HepG2 (cell line): ENCODE measurements around the gene RALB. TPM values are rescaled to one million over a fixed set of nuclear protein-coding genes. Genes with fewer than 3 reads are reported as not detected.

Source experiments
- ARHGAP35 ChIP-seq: sonication (generic); formaldehyde crosslinking; IDR thresholded peaks from 2 replicates; pipeline ENCODE4 v1.9.0; 2022; ENCODE audit warnings: mild to moderate bottlenecking, inconsistent platforms, moderate library complexity, missing genetic modification reagents, borderline replicate concordance
- ASH2L ChIP-seq: fragments of 300-600, 200-600 bp; sonication (generic); IDR thresholded peaks from 2 replicates; pipeline ENCODE4 v1.7.0; 2017; ENCODE audit warnings: low read depth, mild to moderate bottlenecking, moderate library complexity, mixed read lengths, low read length; ENCODE audit not compliant: insufficient read length
- CBX1 ChIP-seq: IDR thresholded peaks from one replicate; pipeline ENCODE4 v1.6.1; 2016; ENCODE audit warnings: antibody characterized with exemption, low read depth
- CREBL2 ChIP-seq: sonication (generic); formaldehyde crosslinking; IDR thresholded peaks from 2 replicates; pipeline ENCODE4 v1.8.1; 2023; ENCODE audit warnings: missing genetic modification reagents, mild to moderate bottlenecking, borderline replicate concordance
- ESRRA ChIP-seq: sonication (generic); formaldehyde crosslinking; IDR thresholded peaks from 2 replicates; pipeline ENCODE4 v1.5.1; 2020; ENCODE audit warnings: mild to moderate bottlenecking, low read depth, missing genetic modification reagents
- FOXM1 ChIP-seq: sonication (generic); formaldehyde crosslinking; IDR thresholded peaks from 2 replicates; pipeline ENCODE4 v1.5.0; 2020; ENCODE audit warnings: missing genetic modification reagents
- HIVEP1 ChIP-seq: sonication (generic); formaldehyde crosslinking; IDR thresholded peaks from 2 replicates; pipeline ENCODE4 v1.4.0; 2020; ENCODE audit warnings: mild to moderate bottlenecking, missing genetic modification reagents
- LBX2 ChIP-seq: sonication (generic); formaldehyde crosslinking; IDR thresholded peaks from 2 replicates; pipeline ENCODE4 v1.5.0; 2020; ENCODE audit warnings: missing genetic modification reagents, mild to moderate bottlenecking, borderline replicate concordance
- LCORL ChIP-seq, 2 experiments: fragments of 450-650 bp in 1 of 2; sonication (generic) in 1 of 2; formaldehyde crosslinking in 1 of 2; IDR thresholded peaks; 2 replicates each; pipeline versions ENCODE4 v1.5.0 to v1.6.1; 2017 to 2020; ENCODE audit warnings: antibody characterized with exemption in 1 of 2, missing genetic modification reagents in 1 of 2
- PITX1 ChIP-seq: sonication (generic); formaldehyde crosslinking; IDR thresholded peaks from 2 replicates; pipeline ENCODE4 v1.5.1; 2020; ENCODE audit warnings: mild to moderate bottlenecking, missing genetic modification reagents
- RAD51 ChIP-seq: fragments of 450-650 bp; IDR thresholded peaks from 2 replicates; pipeline ENCODE4 v1.6.1; 2016; ENCODE audit warnings: borderline replicate concordance
- RNF2 ChIP-seq: fragments of 450-650 bp; conservative IDR thresholded peaks from 2 replicates; pipeline ENCODE4 v1.6.1; 2016; ENCODE audit warnings: low read depth
- SOX13 ChIP-seq, 3 experiments: fragments of 450-650 bp in 1 of 3; sonication (generic) in 1 of 3; formaldehyde crosslinking in 1 of 3; IDR thresholded peaks in 2 of 3; conservative IDR thresholded peaks in 1 of 3; 2 replicates each; pipeline versions ENCODE4 v1.5.0 to v1.6.1; 2016 to 2020; ENCODE audit warnings: antibody characterized with exemption in 1 of 3, mild to moderate bottlenecking in 1 of 3, missing compliant biosample characterization in 1 of 3, missing genetic modification reagents in 1 of 3, moderate library complexity in 1 of 3
- TARDBP ChIP-seq: sonication (generic); formaldehyde crosslinking; IDR thresholded peaks from 2 replicates; pipeline ENCODE4 v1.8.0; 2022; ENCODE audit warnings: mild to moderate bottlenecking, missing genetic modification reagents
- U2AF1 ChIP-seq: fragments of 200-400 bp; formaldehyde crosslinking; optimal IDR thresholded peaks from 2 replicates; pipeline ENCODE3; 2017; ENCODE audit warnings: mild to moderate bottlenecking, low read depth, low read length
- U2AF2 ChIP-seq: fragments of 200-400 bp; formaldehyde crosslinking; IDR thresholded peaks from 2 replicates; pipeline ENCODE4 v1.6.1; 2017; ENCODE audit warnings: low read depth, mild to moderate bottlenecking, low read length
- ZFP91 ChIP-seq: sonication (generic); formaldehyde crosslinking; IDR thresholded peaks from 2 replicates; pipeline ENCODE4 v1.9.0; 2022; ENCODE audit warnings: missing genetic modification reagents, mild to moderate bottlenecking, borderline replicate concordance
- ZNF224 ChIP-seq: sonication (generic); formaldehyde crosslinking; IDR thresholded peaks from 2 replicates; pipeline ENCODE4 v1.5.0; 2020; ENCODE audit warnings: mild to moderate bottlenecking, missing genetic modification reagents
- ZNF260 ChIP-seq: sonication (generic); formaldehyde crosslinking; IDR thresholded peaks from 2 replicates; pipeline ENCODE4 v1.4.0; 2020; ENCODE audit warnings: missing genetic modification reagents, low read depth, mild to moderate bottlenecking, borderline replicate concordance
- ZNF510 ChIP-seq: sonication (generic); formaldehyde crosslinking; IDR thresholded peaks from 2 replicates; pipeline ENCODE4 v1.4.0; 2020; ENCODE audit warnings: low read depth, mild to moderate bottlenecking, missing genetic modification reagents
- ZNF567 ChIP-seq: sonication (generic); formaldehyde crosslinking; IDR thresholded peaks from 2 replicates; pipeline ENCODE4 v1.8.1; 2023; ENCODE audit warnings: mild to moderate bottlenecking, missing genetic modification reagents, borderline replicate concordance
- ZNF615 ChIP-seq: sonication (generic); formaldehyde crosslinking; IDR thresholded peaks from 2 replicates; pipeline ENCODE4 v1.5.0; 2020; ENCODE audit warnings: mild to moderate bottlenecking, missing genetic modification reagents, borderline replicate concordance
- ZNF629 ChIP-seq: sonication (generic); formaldehyde crosslinking; conservative IDR thresholded peaks from 2 replicates; pipeline ENCODE4 v1.5.0; 2020; ENCODE audit warnings: missing genetic modification reagents
- ZNF691 ChIP-seq: sonication (generic); formaldehyde crosslinking; IDR thresholded peaks from 2 replicates; pipeline ENCODE4 v1.4.0; 2020; ENCODE audit warnings: missing genetic modification reagents, low read depth, mild to moderate bottlenecking, borderline replicate concordance
- ZNF720 ChIP-seq: sonication (generic); formaldehyde crosslinking; IDR thresholded peaks from 2 replicates; pipeline ENCODE4 v1.4.0; 2020; ENCODE audit warnings: missing genetic modification reagents
- ZNF782 ChIP-seq: sonication (generic); formaldehyde crosslinking; IDR thresholded peaks from 2 replicates; pipeline ENCODE4 v1.4.0; 2020; ENCODE audit warnings: missing genetic modification reagents, mild to moderate bottlenecking, borderline replicate concordance
- polyA plus RNA-seq, 8 experiments: library from polyadenylated mRNA; depleted of rRNA in 3 of 8; stranded (reverse) in 7 of 8; unstranded in 1 of 8; fragments of >200 nt; fragmentation: Illumina TruSeq in 4 of 8; extraction: Trizol in 4 of 8; gene quantifications; 2 replicates each; pipeline versions ENCODE4 v1.2.1 to v1.2.3, GENCODE V29; 2011 to 2016; ENCODE audit warnings: low read depth in 4 of 8, missing spikeins in 1 of 8, mixed read lengths in 1 of 8; ENCODE audit not compliant: insufficient read depth in 1 of 8
- total RNA-seq, 5 experiments: library from RNA; depleted of rRNA; stranded (reverse); fragments of >200 nt; fragmentation: Illumina TruSeq; extraction: Trizol; gene quantifications; 2 replicates each; pipeline ENCODE4 v1.2.3, GENCODE V29; 2016; ENCODE audit warnings: low read depth in 1 of 5

The RALB gene
- total and polyA plus RNA-seq, 2 of the 13 experiments (the other 11 are each of a cell fraction or from before 2014, with no cell fraction given) = 37.8 to 43.2 TPM

- no peak for TF ChIP-seq ZFP91
- no peak for TF ChIP-seq ESRRA (CRISPR knock-in tag)
- no peak for TF ChIP-seq ZNF615 (CRISPR knock-in tag)
- no peak for TF ChIP-seq ZNF691 (CRISPR knock-in tag)
- TF ChIP-seq FOXM1 (CRISPR knock-in tag) = no peak
- no peak for TF ChIP-seq ZNF720 (CRISPR knock-in tag)
- peak; percentile 31; the same call in 1 of the 2 replicates for TF ChIP-seq ARHGAP35
- no peak for TF ChIP-seq LBX2 (CRISPR knock-in tag)
- no peak for TF ChIP-seq LCORL (IDR thresholded peaks at IDR 0.05)
- TF ChIP-seq LCORL (CRISPR knock-in tag; IDR thresholded peaks at IDR 0.05) = no peak; the same call in 1 of the 2 replicates
- peak; percentile 99 for TF ChIP-seq U2AF2
- no peak for TF ChIP-seq CBX1
- no peak for TF ChIP-seq SOX13 (IDR thresholded peaks at IDR 0.05)
- TF ChIP-seq SOX13 (CRISPR knock-in tag; conservative IDR thresholded peaks at IDR 0.05 in 1 of 2, IDR thresholded peaks at IDR 0.05 in 1 of 2) = peak in 1 of 2 experiments; percentile 41; a peak in 1 of 4 replicates
- peak; percentile 19; the same call in 1 of the 2 replicates for TF ChIP-seq TARDBP
- peak; percentile 82 for TF ChIP-seq HIVEP1 (CRISPR knock-in tag)
- no peak for TF ChIP-seq ZNF224 (CRISPR knock-in tag)
- 0 out of 2 replicates have a peak, but pooled peaks have one; percentile 33 for TF ChIP-seq ZNF629 (CRISPR knock-in tag)
- no peak for TF ChIP-seq CREBL2 (CRISPR knock-in tag)
- TF ChIP-seq RAD51 = no peak
- TF ChIP-seq RNF2 = peak; percentile 60
- TF ChIP-seq ZNF510 = 0 out of 2 replicates have a peak, but pooled peaks have one; percentile 15
- no peak for TF ChIP-seq PITX1 (CRISPR knock-in tag)
- TF ChIP-seq ZNF567 (CRISPR knock-in tag) = 0 out of 2 replicates have a peak, but pooled peaks have one; percentile 43
- TF ChIP-seq ZNF260 = no peak
- TF ChIP-seq U2AF1 = no peak
- peak; percentile 67 for TF ChIP-seq ASH2L
- TF ChIP-seq ZNF782 (CRISPR knock-in tag) = peak; percentile 91
Measured at GRCh38 chr2:120252225-120253020, at the start of gene RALB (continued).
